PC-3 (cell line): Measurements from ENCODE around the gene PTGER3. TPM values are rescaled to one million over a fixed set of nuclear protein-coding genes. Genes with fewer than 3 reads are reported as not detected.

ENCODE experiments used
- ATAC-seq: fragments of 200-7000 bp; cut with Tn5 transposase; 2 replicates; pipeline ENCODE4 v1.9.1; 2020; ENCODE audit warnings: mild to moderate bottlenecking, moderate library complexity
- BruUV-seq: library from RNA; stranded (reverse); fragments of 400-500 nt; replicated peaks from 2 replicates; lab custom pipeline; 2021; lab: Mats Ljungman, UMichigan
- CTCF ChIA-PET: fragments of 300-600 bp; sonication (Branson Sonifier 250); formaldehyde crosslinking; loops from one replicate; lab custom pipeline; 2022; ENCODE audit warnings: antibody characterized with exemption; lab: Charles Lee
- POLR2A ChIA-PET: fragments of 300-600 bp; sonication (Branson Sonifier 250); formaldehyde crosslinking; loops from one replicate; lab custom pipeline; 2022; ENCODE audit warnings: antibody characterized with exemption; ENCODE audit not compliant: unreplicated experiment; lab: Charles Lee
- DNase-seq: peaks from one replicate; pipeline ENCODE4 v3.0.0-alpha.2; 2015
- H2AFZ ChIP-seq: fragments of 300-600 bp; sonication (generic); 2 replicates; pipeline ENCODE4 v1.6.0; 2016; ENCODE audit warnings: antibody characterized with exemption, low read length
- H3F3A ChIP-seq: fragments of 300-600 bp; sonication (generic); one replicate; pipeline ENCODE4 v1.6.0; 2017; ENCODE audit warnings: antibody characterized with exemption, low read length, control low read depth, mild to moderate bottlenecking; ENCODE audit not compliant: unreplicated experiment
- H3K27ac ChIP-seq: fragments of 300-600 bp; sonication (generic); 2 replicates; pipeline ENCODE4 v1.5.1; 2016; ENCODE audit warnings: mild to moderate bottlenecking, low read length
- H3K27me3 ChIP-seq: fragments of 300-600 bp; sonication (generic); 2 replicates; pipeline ENCODE4 v1.6.1; 2016; ENCODE audit warnings: low read length, mixed read lengths
- H3K36me3 ChIP-seq: fragments of 300-600 bp; sonication (generic); 2 replicates; pipeline ENCODE4 v1.6.1; 2016; ENCODE audit warnings: low read depth, mixed run types, low read length, mixed read lengths
- H3K4me1 ChIP-seq: fragments of 300-600 bp; sonication (generic); 2 replicates; pipeline ENCODE4 v1.5.1; 2016; ENCODE audit warnings: low read length; ENCODE audit not compliant: insufficient read depth
- H3K4me2 ChIP-seq: fragments of 300-600 bp; sonication (generic); 2 replicates; pipeline ENCODE4 v1.6.0; 2016; ENCODE audit warnings: low read length
- H3K4me3 ChIP-seq: fragments of 300-600 bp; sonication (generic); 2 replicates; pipeline ENCODE4 v1.5.1; 2016; ENCODE audit warnings: mild to moderate bottlenecking, low read length, mixed read lengths
- H3K79me2 ChIP-seq: fragments of 300-600 bp; sonication (generic); 2 replicates; pipeline ENCODE4 v1.6.1; 2017; ENCODE audit warnings: low read length, mixed read lengths
- H3K9ac ChIP-seq: fragments of 300-600 bp; sonication (generic); 2 replicates; pipeline ENCODE4 v1.6.0; 2016; ENCODE audit warnings: mild to moderate bottlenecking, low read length
- H3K9me2 ChIP-seq: fragments of 300-600 bp; sonication (generic); replicated peaks from 2 replicates; pipeline ENCODE4 v1.6.1; 2016; ENCODE audit warnings: mixed run types, low read length, mixed read lengths
- H3K9me3 ChIP-seq: fragments of 300-600 bp; sonication (generic); 2 replicates; pipeline ENCODE4 v1.6.1; 2016; ENCODE audit warnings: low read length, mixed read lengths
- H4K20me1 ChIP-seq: fragments of 300-600 bp; sonication (generic); 2 replicates; pipeline ENCODE4 v1.6.1; 2016; ENCODE audit warnings: low read length, mixed read lengths
- EZH2 ChIP-seq: fragments of 300-600 bp; sonication (generic); IDR thresholded peaks from one replicate; pipeline ENCODE4 v1.6.1; 2017; ENCODE audit warnings: antibody characterized with exemption, mild to moderate bottlenecking, low read length; ENCODE audit not compliant: unreplicated experiment
- EZH2phosphoT487 ChIP-seq: fragments of 300-600 bp; sonication (generic); IDR thresholded peaks from 2 replicates; pipeline ENCODE4 v1.6.1; 2018; ENCODE audit warnings: mild to moderate bottlenecking, antibody characterized with exemption, low read length, borderline replicate concordance
- intact Hi-C: fragments of 100-400 bp; cut with micrococcal nuclease; formaldehyde crosslinking; loops from 2 replicates; pipeline ENCODE4 v1.9.0; 2023
- total RNA-seq: library from RNA; depleted of rRNA; stranded (reverse); fragments of >200 nt; gene quantifications from 2 replicates; pipeline ENCODE4 v1.2.3, GENCODE V29; 2014
- TF ChIP-seq, protein P1 (sequence below): fragments of 300-600 bp; sonication (generic); conservative IDR thresholded peaks from 2 replicates; pipeline ENCODE4 v1.5.1; 2017; ENCODE audit warnings: antibody characterized with exemption, low read depth, mild to moderate bottlenecking, low read length

Gene PTGER3
- total RNA-seq, 1 experiment from 2014 or later, result 0.11 TPM

- CTCF ChIA-PET, result interaction anchor here (0.6 kb wide), 1 partner anchor 357 kb away, joined by 4 read pairs; no protein-coding TSS in a partner anchor
- no peaks in the 10 kb centered on the region for H4K20me1 ChIP-seq
- H3K79me2 ChIP-seq, result no peaks in the 10 kb centered on the region
- DNase-seq (no peak), ATAC-seq (peak; percentile 8; the same call in 1 of the 2 replicates)
- POLR2A ChIA-PET, result no interaction called here
- H3K4me2 ChIP-seq, result peak overlapping the region; percentile 52; the same call in 1 of the 2 replicates
- H3K36me3 ChIP-seq, result no peaks in the 10 kb centered on the region
- H3K27ac ChIP-seq, result no peak overlapping the region
- TF ChIP-seq, protein P1, sequence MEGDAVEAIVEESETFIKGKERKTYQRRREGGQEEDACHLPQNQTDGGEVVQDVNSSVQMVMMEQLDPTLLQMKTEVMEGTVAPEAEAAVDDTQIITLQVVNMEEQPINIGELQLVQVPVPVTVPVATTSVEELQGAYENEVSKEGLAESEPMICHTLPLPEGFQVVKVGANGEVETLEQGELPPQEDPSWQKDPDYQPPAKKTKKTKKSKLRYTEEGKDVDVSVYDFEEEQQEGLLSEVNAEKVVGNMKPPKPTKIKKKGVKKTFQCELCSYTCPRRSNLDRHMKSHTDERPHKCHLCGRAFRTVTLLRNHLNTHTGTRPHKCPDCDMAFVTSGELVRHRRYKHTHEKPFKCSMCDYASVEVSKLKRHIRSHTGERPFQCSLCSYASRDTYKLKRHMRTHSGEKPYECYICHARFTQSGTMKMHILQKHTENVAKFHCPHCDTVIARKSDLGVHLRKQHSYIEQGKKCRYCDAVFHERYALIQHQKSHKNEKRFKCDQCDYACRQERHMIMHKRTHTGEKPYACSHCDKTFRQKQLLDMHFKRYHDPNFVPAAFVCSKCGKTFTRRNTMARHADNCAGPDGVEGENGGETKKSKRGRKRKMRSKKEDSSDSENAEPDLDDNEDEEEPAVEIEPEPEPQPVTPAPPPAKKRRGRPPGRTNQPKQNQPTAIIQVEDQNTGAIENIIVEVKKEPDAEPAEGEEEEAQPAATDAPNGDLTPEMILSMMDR, result no peak
- TF ChIP-seq EZH2, result peak; percentile 44
- no peak overlapping the region for H3K9ac ChIP-seq
- no peaks in the 10 kb centered on the region for H3K4me1 ChIP-seq
- no peaks in the 10 kb centered on the region for H3K9me2 ChIP-seq
- H2AFZ ChIP-seq, result 0 out of 2 replicates have a peak overlapping the region, but pooled peaks have one; percentile 30
- intact Hi-C loops, result loop anchor here (5.0 kb wide), 1 partner anchor 915 kb away; no protein-coding TSS in a partner anchor
- no peaks in the 10 kb centered on the region for H3F3A ChIP-seq
- H3K9me3 ChIP-seq, result no peaks in the 10 kb centered on the region
- peak overlapping the region; percentile 13; the same call in 1 of the 2 replicates for H3K4me3 ChIP-seq
- peaks cover 61% of the 10 kb centered on the region for H3K27me3 ChIP-seq
- no TSS peak for BruUV-seq
Observed at GRCh38 chr1:71046891-71047634, 553 bp downstream of the PTGER3 start.

- H3K27me3 ChIP-seq, result peaks cover 76% of the 10 kb centered on the region
- ChIA-PET POLR2A (no interaction called here), CTCF (no interaction called here)
- H3K36me3 ChIP-seq, result no peaks in the 10 kb centered on the region
- H3K9me3 ChIP-seq, result no peaks in the 10 kb centered on the region
- DNase-seq (no peak), ATAC-seq (no peak)
- no peaks in the 10 kb centered on the region for H3F3A ChIP-seq
- no peak overlapping the region for H3K27ac ChIP-seq
- intact Hi-C loops, result loop anchor here (5.0 kb wide), 1 partner anchor 913 kb away; no protein-coding TSS in a partner anchor
- H2AFZ ChIP-seq, result no peak overlapping the region
- no peak overlapping the region for H3K4me2 ChIP-seq
- no peak overlapping the region for H3K9ac ChIP-seq
- no peaks in the 10 kb centered on the region for H3K79me2 ChIP-seq
- TF ChIP-seq, protein P1, result no peak
- no peak for TF ChIP-seq EZH2
- no peak for TF ChIP-seq EZH2phosphoT487
- no TSS peak for BruUV-seq
- no peaks in the 10 kb centered on the region for H4K20me1 ChIP-seq
- H3K4me1 ChIP-seq, result no peaks in the 10 kb centered on the region
- no peak overlapping the region for H3K4me3 ChIP-seq
- no peaks in the 10 kb centered on the region for H3K9me2 ChIP-seq
Observed at GRCh38 chr1:71045463-71046028, 2.1 kb downstream of the PTGER3 start.

DNA sequence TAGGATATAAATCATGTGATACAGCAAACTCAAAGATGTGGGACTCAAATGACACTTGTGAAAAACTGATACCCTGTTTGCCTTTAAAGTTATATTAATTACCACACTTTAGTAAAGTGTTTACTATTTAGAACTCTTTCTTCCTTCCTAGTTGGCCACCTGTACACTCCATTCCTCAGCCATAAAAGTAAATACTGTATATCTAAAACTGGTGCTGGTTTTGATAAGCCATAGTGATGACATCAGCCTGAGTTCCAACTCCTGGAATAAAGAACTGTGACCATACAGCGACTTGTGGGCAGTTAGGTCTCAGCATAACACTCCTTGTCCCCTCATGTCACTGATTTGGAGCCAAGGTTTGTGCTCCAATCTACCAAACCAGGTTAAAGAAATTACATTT is 2.8 kb downstream of the PTGER3 start:
- POLR2A ChIA-PET, result no interaction called here

More for the DNA sequence above, 2.8 kb downstream of the PTGER3 start:
- Histone ChIP-seq H3F3A (no peaks in the 10 kb centered on the region), H2AFZ (no peak overlapping the region), H3K9me2 (no peaks in the 10 kb centered on the region), H3K9me3 (no peaks in the 10 kb centered on the region), H3K27me3 (peaks cover 82% of the 10 kb centered on the region), H4K20me1 (no peaks in the 10 kb centered on the region), H3K27ac (no peak overlapping the region), H3K9ac (no peak overlapping the region), H3K36me3 (no peaks in the 10 kb centered on the region), H3K4me1 (no peaks in the 10 kb centered on the region), H3K4me2 (no peak overlapping the region), H3K4me3 (no peak overlapping the region), H3K79me2 (no peaks in the 10 kb centered on the region)
- TF ChIP-seq, protein P1, result no peak
- TF ChIP-seq EZH2, result no peak
- TF ChIP-seq EZH2phosphoT487, result no peak
- CTCF ChIA-PET, result no interaction called here
- intact Hi-C loops, result loop anchor here (5.0 kb wide), 1 partner anchor 913 kb away; no protein-coding TSS in a partner anchor
- DNase-seq, result no peak
- no TSS peak for BruUV-seq
- no peak for ATAC-seq
